ENCODE measurements around the gene RHBDD1.
A peak's percentile ranks its signal among the peaks of the same experiment; 100 is the strongest.

Gene RHBDD1

DNA sequence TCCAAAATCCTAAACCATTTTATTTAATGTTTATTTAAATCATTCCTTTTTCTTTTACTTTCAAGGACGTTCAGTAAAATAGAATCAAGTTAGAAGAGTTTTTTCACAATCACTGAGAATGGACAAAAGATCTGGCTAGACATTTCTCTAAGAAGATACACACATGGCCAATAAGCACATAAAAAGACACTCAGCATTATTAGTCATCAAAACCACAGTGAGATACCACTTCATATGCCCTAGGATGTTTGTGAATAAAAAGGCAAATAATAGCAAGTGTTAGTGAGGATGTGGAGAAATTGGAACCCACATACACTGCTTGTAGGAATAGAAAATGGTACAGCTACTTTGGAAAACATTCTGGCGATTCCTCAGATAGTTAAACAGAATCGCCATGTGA, 76.1 kb downstream of the RHBDD1 start:
- no CpG with 5 or more reads among the region's 3 CpGs for WGBS (ENCODE audit: extremely low coverage, insufficient coverage, insufficient read length)
- Histone ChIP-seq H3K79me1 (ENCODE audit: low read length) (no peaks in the 10 kb centered on the region), H3K36me3 (ENCODE audit: control insufficient read depth in 1 of 2, insufficient read depth in 2 of 2, low read length in 2 of 2) (no peaks in the 10 kb centered on the region), H4K8ac (ENCODE audit: low read depth, low read length) (no peak overlapping the region), H2BK120ac (ENCODE audit: insufficient read depth, low read length, poor library complexity) (no peak overlapping the region), H4K91ac (ENCODE audit: low read depth, low read length) (no peak overlapping the region), H3K9ac (ENCODE audit: low read length) (no peak overlapping the region), H3K27me3 (ENCODE audit: insufficient read depth, low read length) (no peaks in the 10 kb centered on the region), H2AK5ac (ENCODE audit: low read length) (no peak overlapping the region), H2BK12ac (ENCODE audit: low read length) (no peak overlapping the region), H3K4me3 (ENCODE audit: low read depth, low read length) (no peak overlapping the region), H3K4me1 (ENCODE audit: control insufficient read depth in 1 of 2, insufficient read depth in 2 of 2, low read length in 2 of 2) (peaks cover 2 to 6% of the 10 kb centered on the region in 2 experiments), H3K23ac (ENCODE audit: low read length) (no peak overlapping the region), H2AFZ (ENCODE audit: insufficient read depth, low read length, poor library complexity) (no peak overlapping the region), H3K9me3 (ENCODE audit: insufficient read depth, low read depth, low read length) (no peaks in the 10 kb centered on the region), H3K4ac (ENCODE audit: low read depth, low read length) (no peak overlapping the region), H3K18ac (ENCODE audit: low read length) (no peak overlapping the region), H3K79me2 (ENCODE audit: control insufficient read depth, insufficient read depth, low read length, poor library complexity) (no peaks in the 10 kb centered on the region), H3K14ac (ENCODE audit: low read length) (no peak overlapping the region), H2BK5ac (ENCODE audit: low read depth, low read length, poor library complexity) (no peak overlapping the region), H4K12ac (ENCODE audit: low read depth, low read length) (no peak overlapping the region), H3K4me2 (ENCODE audit: low read length) (no peak overlapping the region), H3K27ac (ENCODE audit: low read depth, low read length) (no peak overlapping the region)
- DNase-seq, result peak in 1 of 2 donors; percentile 27

DNA sequence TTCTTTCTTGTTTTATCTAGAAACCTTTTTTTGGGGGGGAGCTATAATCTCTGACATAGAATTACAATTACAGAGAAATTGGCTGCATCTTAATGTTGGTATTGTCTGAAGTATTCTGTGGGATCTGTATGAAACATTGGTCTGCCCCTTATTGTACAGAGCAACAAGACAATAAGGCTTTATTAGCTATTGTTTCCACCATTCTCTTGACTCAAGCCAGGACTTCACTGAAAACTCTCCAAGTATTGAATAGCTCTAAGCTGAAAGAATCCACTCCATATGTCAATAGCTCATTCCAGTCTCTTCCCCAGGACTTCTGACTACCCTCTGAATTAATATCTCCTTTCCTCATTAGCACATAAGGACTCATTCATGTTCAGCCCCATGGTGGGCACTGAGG, 77.8 kb downstream of the RHBDD1 start:
- H3K27ac ChIP-seq (ENCODE audit: low read depth, low read length), result no peak overlapping the region
- H2BK5ac ChIP-seq (ENCODE audit: low read depth, low read length, poor library complexity), result no peak overlapping the region
- H2BK120ac ChIP-seq (ENCODE audit: insufficient read depth, low read length, poor library complexity), result no peak overlapping the region
- DNase-seq, result no peak
- no peaks in the 10 kb centered on the region for H3K9me3 ChIP-seq (ENCODE audit: insufficient read depth, low read depth, low read length)
- peaks cover 0 to 6% of the 10 kb centered on the region in 2 experiments for H3K4me1 ChIP-seq (ENCODE audit: control insufficient read depth in 1 of 2, insufficient read depth in 2 of 2, low read length in 2 of 2)
- H3K4ac ChIP-seq (ENCODE audit: low read depth, low read length), result no peak overlapping the region
- no peak overlapping the region for H3K18ac ChIP-seq (ENCODE audit: low read length)
- no peaks in the 10 kb centered on the region for H3K79me1 ChIP-seq (ENCODE audit: low read length)
- no peak overlapping the region for H4K8ac ChIP-seq (ENCODE audit: low read depth, low read length)
- no peak overlapping the region for H2AFZ ChIP-seq (ENCODE audit: insufficient read depth, low read length, poor library complexity)
- H4K12ac ChIP-seq (ENCODE audit: low read depth, low read length), result no peak overlapping the region
- no peak overlapping the region for H3K4me3 ChIP-seq (ENCODE audit: low read depth, low read length)
- H2AK5ac ChIP-seq (ENCODE audit: low read length), result no peak overlapping the region
- H3K23ac ChIP-seq (ENCODE audit: low read length), result no peak overlapping the region
- no peak overlapping the region for H2BK12ac ChIP-seq (ENCODE audit: low read length)
- H3K36me3 ChIP-seq (ENCODE audit: control insufficient read depth in 1 of 2, insufficient read depth in 2 of 2, low read length in 2 of 2), result no peaks in the 10 kb centered on the region
- H3K27me3 ChIP-seq (ENCODE audit: insufficient read depth, low read length), result no peaks in the 10 kb centered on the region
- H3K14ac ChIP-seq (ENCODE audit: low read length), result no peak overlapping the region
- H3K4me2 ChIP-seq (ENCODE audit: low read length), result no peak overlapping the region
- H4K91ac ChIP-seq (ENCODE audit: low read depth, low read length), result no peak overlapping the region
- H3K79me2 ChIP-seq (ENCODE audit: control insufficient read depth, insufficient read depth, low read length, poor library complexity), result no peaks in the 10 kb centered on the region
- no peak overlapping the region for H3K9ac ChIP-seq (ENCODE audit: low read length)

DNA sequence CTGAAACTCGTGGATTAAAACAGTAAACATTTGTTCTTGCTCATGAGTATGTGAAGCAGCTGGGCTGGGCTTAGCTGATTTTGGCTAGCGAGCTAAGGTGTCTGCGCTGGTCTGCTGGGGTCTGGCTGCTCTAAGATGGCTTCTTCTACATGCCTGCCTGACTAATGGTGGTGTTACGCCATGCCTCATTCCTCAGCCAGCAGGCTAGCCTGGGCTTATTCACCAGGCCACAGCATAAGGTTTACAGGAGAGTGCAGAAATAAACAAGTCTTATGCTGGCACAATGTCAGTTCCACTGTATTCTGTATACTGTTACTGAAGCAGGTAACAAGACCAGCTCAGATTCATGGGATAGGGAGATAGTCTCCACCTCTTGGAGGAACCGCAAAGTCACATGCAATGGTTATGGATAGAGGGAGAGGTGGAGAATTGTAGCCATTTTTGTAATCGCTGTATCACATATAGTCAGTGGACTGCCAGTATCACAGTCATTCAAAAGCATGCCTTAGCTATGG, 80.0 kb downstream of the RHBDD1 start:
- Histone ChIP-seq H3K18ac (ENCODE audit: low read length) (no peak overlapping the region), H3K14ac (ENCODE audit: low read length) (no peak overlapping the region), H3K4me1 (ENCODE audit: control insufficient read depth in 1 of 2, insufficient read depth in 2 of 2, low read length in 2 of 2) (peaks cover 0 to 3% of the 10 kb centered on the region in 2 experiments), H2AK5ac (ENCODE audit: low read length) (no peak overlapping the region), H2BK12ac (ENCODE audit: low read length) (no peak overlapping the region), H3K9me3 (ENCODE audit: insufficient read depth, low read depth, low read length) (no peaks in the 10 kb centered on the region), H3K36me3 (ENCODE audit: control insufficient read depth in 1 of 2, insufficient read depth in 2 of 2, low read length in 2 of 2) (no peaks in the 10 kb centered on the region), H4K12ac (ENCODE audit: low read depth, low read length) (no peak overlapping the region), H2BK5ac (ENCODE audit: low read depth, low read length, poor library complexity) (no peak overlapping the region), H3K9ac (ENCODE audit: low read length) (no peak overlapping the region), H2BK120ac (ENCODE audit: insufficient read depth, low read length, poor library complexity) (no peak overlapping the region), H3K23ac (ENCODE audit: low read length) (no peak overlapping the region), H2AFZ (ENCODE audit: insufficient read depth, low read length, poor library complexity) (no peak overlapping the region), H3K4ac (ENCODE audit: low read depth, low read length) (no peak overlapping the region), H3K27ac (ENCODE audit: low read depth, low read length) (no peak overlapping the region), H4K91ac (ENCODE audit: low read depth, low read length) (no peak overlapping the region), H3K79me1 (ENCODE audit: low read length) (no peaks in the 10 kb centered on the region), H3K4me2 (ENCODE audit: low read length) (no peak overlapping the region), H3K4me3 (ENCODE audit: low read depth, low read length) (no peak overlapping the region), H3K27me3 (ENCODE audit: insufficient read depth, low read length) (no peaks in the 10 kb centered on the region), H3K79me2 (ENCODE audit: control insufficient read depth, insufficient read depth, low read length, poor library complexity) (no peaks in the 10 kb centered on the region), H4K8ac (ENCODE audit: low read depth, low read length) (no peak overlapping the region)
- DNase-seq, result peak; percentile 93
- WGBS (ENCODE audit: extremely low coverage, insufficient coverage, insufficient read length), result no CpG with 5 or more reads among the region's 6 CpGs

DNA sequence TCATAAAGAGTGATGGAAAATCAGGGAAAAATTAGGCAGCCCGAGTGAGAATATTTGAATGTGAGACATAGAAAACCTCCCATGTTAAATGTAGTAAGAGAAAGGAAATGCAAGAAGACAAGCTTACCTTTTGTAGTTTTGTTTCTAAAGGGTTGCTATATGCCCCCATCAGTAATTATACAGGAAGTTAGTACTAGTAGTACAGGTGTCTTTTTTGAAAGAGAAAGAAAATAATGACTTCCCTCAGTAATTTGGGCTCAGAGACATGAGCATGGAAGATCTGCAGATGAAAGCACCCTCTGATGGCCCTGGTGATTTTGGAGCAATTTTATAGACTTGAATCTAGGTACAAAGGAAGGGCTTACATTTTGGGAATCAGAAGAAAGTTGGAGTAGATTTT, 80.8 kb downstream of the RHBDD1 start:
- no peaks in the 10 kb centered on the region for H3K9me3 ChIP-seq (ENCODE audit: insufficient read depth, low read depth, low read length)
- no peak overlapping the region for H2AK5ac ChIP-seq (ENCODE audit: low read length)
- no peak overlapping the region for H3K14ac ChIP-seq (ENCODE audit: low read length)

More for the DNA sequence above, 80.8 kb downstream of the RHBDD1 start:
- no peak for DNase-seq
- no peak overlapping the region for H3K27ac ChIP-seq (ENCODE audit: low read depth, low read length)
- H2BK120ac ChIP-seq (ENCODE audit: insufficient read depth, low read length, poor library complexity), result no peak overlapping the region
- no peak overlapping the region for H3K4ac ChIP-seq (ENCODE audit: low read depth, low read length)
- H3K18ac ChIP-seq (ENCODE audit: low read length), result no peak overlapping the region
- no peak overlapping the region for H3K23ac ChIP-seq (ENCODE audit: low read length)
- H3K9ac ChIP-seq (ENCODE audit: low read length), result no peak overlapping the region
- no peak overlapping the region for H3K4me3 ChIP-seq (ENCODE audit: low read depth, low read length)
- H3K79me2 ChIP-seq (ENCODE audit: control insufficient read depth, insufficient read depth, low read length, poor library complexity), result no peaks in the 10 kb centered on the region
- no peaks in the 10 kb centered on the region for H3K36me3 ChIP-seq (ENCODE audit: control insufficient read depth in 1 of 2, insufficient read depth in 2 of 2, low read length in 2 of 2)
- H4K91ac ChIP-seq (ENCODE audit: low read depth, low read length), result no peak overlapping the region
- no peak overlapping the region for H4K12ac ChIP-seq (ENCODE audit: low read depth, low read length)
- peaks cover 0 to 3% of the 10 kb centered on the region in 2 experiments for H3K4me1 ChIP-seq (ENCODE audit: control insufficient read depth in 1 of 2, insufficient read depth in 2 of 2, low read length in 2 of 2)
- no peak overlapping the region for H2BK5ac ChIP-seq (ENCODE audit: low read depth, low read length, poor library complexity)
- no peak overlapping the region for H2BK12ac ChIP-seq (ENCODE audit: low read length)
- H3K4me2 ChIP-seq (ENCODE audit: low read length), result no peak overlapping the region
- H2AFZ ChIP-seq (ENCODE audit: insufficient read depth, low read length, poor library complexity), result no peak overlapping the region
- no peak overlapping the region for H4K8ac ChIP-seq (ENCODE audit: low read depth, low read length)
- WGBS (ENCODE audit: extremely low coverage, insufficient coverage, insufficient read length), result no CpG with 5 or more reads among the region's 1 CpG
- no peaks in the 10 kb centered on the region for H3K79me1 ChIP-seq (ENCODE audit: low read length)
- H3K27me3 ChIP-seq (ENCODE audit: insufficient read depth, low read length), result no peaks in the 10 kb centered on the region
